PC-9 (cell line): Measurements from ENCODE around the gene MAS1L. TPM values are rescaled to one million over a fixed set of nuclear protein-coding genes. Genes with fewer than 3 reads are reported as not detected.

Source experiments
- BruUV-seq: library from RNA; stranded (reverse); fragments of 400-500 nt; replicated peaks from 2 replicates; lab custom pipeline; 2021; lab: Mats Ljungman, UMichigan
- CTCF ChIA-PET: fragments of 300-600 bp; sonication (Branson Sonifier 250); formaldehyde crosslinking; loops from one replicate; lab custom pipeline; 2022; ENCODE audit warnings: antibody characterized with exemption; lab: Charles Lee
- POLR2A ChIA-PET: fragments of 300-600 bp; sonication (Branson Sonifier 250); formaldehyde crosslinking; loops from one replicate; lab custom pipeline; 2022; ENCODE audit warnings: antibody characterized with exemption; ENCODE audit not compliant: unreplicated experiment; lab: Charles Lee
- DNase-seq, 2 experiments: peaks; one replicate each; pipeline versions ENCODE4 v3.0.0 to v3.0.0-alpha.2; 2015 to 2022; ENCODE audit warnings: mixed read lengths in 1 of 2
- H2AFZ ChIP-seq: fragments of 200-600 bp; sonication (generic); 2 replicates; pipeline ENCODE4 v1.8.1; 2017; ENCODE audit warnings: antibody characterized with exemption
- H3F3A ChIP-seq: fragments of 200-600 bp; sonication (generic); 2 replicates; pipeline ENCODE4 v1.8.1; 2017; ENCODE audit warnings: antibody characterized with exemption, mild to moderate bottlenecking, low read depth; ENCODE audit not compliant: insufficient read depth
- H3K27ac ChIP-seq: fragments of 200-600 bp; sonication (generic); 2 replicates; pipeline ENCODE4 v1.6.1; 2016; ENCODE audit warnings: mixed run types
- H3K27me3 ChIP-seq: fragments of 200-600 bp; sonication (generic); 2 replicates; pipeline ENCODE4 v1.6.1; 2016; ENCODE audit warnings: low read depth, mixed run types; ENCODE audit not compliant: insufficient read depth
- H3K36me3 ChIP-seq: fragments of 200-600 bp; sonication (generic); 2 replicates; pipeline ENCODE4 v1.6.1; 2016; ENCODE audit warnings: low read depth, mixed run types
- H3K4me1 ChIP-seq: fragments of 200-600 bp; sonication (generic); replicated peaks from 2 replicates; pipeline ENCODE4 v1.6.1; 2016; ENCODE audit warnings: mixed run types; ENCODE audit not compliant: insufficient read depth
- H3K4me2 ChIP-seq: fragments of 200-600 bp; sonication (generic); 2 replicates; pipeline ENCODE4 v1.6.1; 2017; ENCODE audit warnings: mixed run types
- H3K4me3 ChIP-seq: fragments of 200-600 bp; sonication (generic); 2 replicates; pipeline ENCODE4 v1.6.1; 2016; ENCODE audit warnings: mixed run types
- H3K79me2 ChIP-seq: fragments of 200-600 bp; sonication (generic); 2 replicates; pipeline ENCODE4 v1.6.1; 2017; ENCODE audit warnings: low read depth, mixed run types
- H3K9me2 ChIP-seq: fragments of 200-600 bp; sonication (generic); 2 replicates; pipeline ENCODE4 v1.8.1; 2017; ENCODE audit warnings: mild to moderate bottlenecking; ENCODE audit not compliant: insufficient read depth
- H3K9me3 ChIP-seq: fragments of 200-600 bp; sonication (generic); 2 replicates; pipeline ENCODE4 v1.8.1; 2016; ENCODE audit warnings: low read depth; ENCODE audit not compliant: insufficient read depth
- H4K20me1 ChIP-seq: fragments of 200-600 bp; sonication (generic); 2 replicates; pipeline ENCODE4 v1.8.1; 2017; ENCODE audit not compliant: insufficient read depth
- EZH2 ChIP-seq: fragments of 200-600 bp; sonication (generic); IDR thresholded peaks from 2 replicates; pipeline ENCODE4 v1.8.0; 2017; ENCODE audit warnings: antibody characterized with exemption, low read depth
- intact Hi-C: fragments of 100-400 bp; cut with micrococcal nuclease; formaldehyde crosslinking; loops from one replicate; pipeline ENCODE4 v1.10.0; 2022; ENCODE audit not compliant: unreplicated experiment
- total RNA-seq: library from RNA; stranded (reverse); gene quantifications from 2 replicates; pipeline ENCODE4 v1.2.3, GENCODE V29; 2021
- TF ChIP-seq, protein P1 (sequence below): fragments of 200-600 bp; sonication (generic); conservative IDR thresholded peaks from 2 replicates; pipeline ENCODE4 v1.6.1; 2017; ENCODE audit warnings: mixed run types, antibody characterized with exemption, mild to moderate bottlenecking, moderate library complexity

MAS1L gene
- total RNA-seq, 1 experiment from 2014 or later: not detected

DNA sequence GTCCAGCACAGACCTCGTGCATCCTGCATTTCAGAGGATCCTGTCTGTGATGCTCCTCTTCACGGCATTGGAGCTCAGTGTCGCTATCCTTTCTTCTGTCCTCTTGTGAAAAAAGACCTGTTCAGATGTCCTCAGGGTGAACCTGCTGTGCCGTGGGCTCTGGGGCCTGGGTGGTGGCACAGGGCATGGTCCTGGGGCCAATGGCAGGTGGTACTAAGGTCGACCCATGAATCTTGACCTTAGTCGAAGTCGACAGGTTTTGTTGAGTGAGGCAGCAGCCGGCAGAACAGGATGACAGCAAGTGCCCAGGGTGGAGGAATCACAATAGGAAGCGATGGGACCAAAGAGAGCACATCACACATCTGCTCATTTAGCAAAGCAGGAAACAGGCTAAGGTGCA is 22.0 kb upstream of the MAS1L start:
- POLR2A ChIA-PET: no interaction called here
- Histone ChIP-seq H3K27me3 (0 out of 2 replicates have a peak, but pooled peaks cover 6% of the 10 kb centered on the region), H4K20me1 (no peaks in the 10 kb centered on the region), H3K4me2 (no peak overlapping the region), H3K79me2 (no peaks in the 10 kb centered on the region), H3K36me3 (no peaks in the 10 kb centered on the region), H2AFZ (no peak overlapping the region), H3K4me1 (no peaks in the 10 kb centered on the region), H3K9me2 (no peaks in the 10 kb centered on the region), H3F3A (no peaks in the 10 kb centered on the region), H3K9me3 (no peaks in the 10 kb centered on the region), H3K4me3 (no peak overlapping the region), H3K27ac (no peak overlapping the region)
- no peak for TF ChIP-seq EZH2
- TF ChIP-seq, protein P1, sequence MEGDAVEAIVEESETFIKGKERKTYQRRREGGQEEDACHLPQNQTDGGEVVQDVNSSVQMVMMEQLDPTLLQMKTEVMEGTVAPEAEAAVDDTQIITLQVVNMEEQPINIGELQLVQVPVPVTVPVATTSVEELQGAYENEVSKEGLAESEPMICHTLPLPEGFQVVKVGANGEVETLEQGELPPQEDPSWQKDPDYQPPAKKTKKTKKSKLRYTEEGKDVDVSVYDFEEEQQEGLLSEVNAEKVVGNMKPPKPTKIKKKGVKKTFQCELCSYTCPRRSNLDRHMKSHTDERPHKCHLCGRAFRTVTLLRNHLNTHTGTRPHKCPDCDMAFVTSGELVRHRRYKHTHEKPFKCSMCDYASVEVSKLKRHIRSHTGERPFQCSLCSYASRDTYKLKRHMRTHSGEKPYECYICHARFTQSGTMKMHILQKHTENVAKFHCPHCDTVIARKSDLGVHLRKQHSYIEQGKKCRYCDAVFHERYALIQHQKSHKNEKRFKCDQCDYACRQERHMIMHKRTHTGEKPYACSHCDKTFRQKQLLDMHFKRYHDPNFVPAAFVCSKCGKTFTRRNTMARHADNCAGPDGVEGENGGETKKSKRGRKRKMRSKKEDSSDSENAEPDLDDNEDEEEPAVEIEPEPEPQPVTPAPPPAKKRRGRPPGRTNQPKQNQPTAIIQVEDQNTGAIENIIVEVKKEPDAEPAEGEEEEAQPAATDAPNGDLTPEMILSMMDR: no peak
- no peak for DNase-seq
- CTCF ChIA-PET: no interaction called here
- intact Hi-C loops: no loop called here
- BruUV-seq: no TSS peak

DNA sequence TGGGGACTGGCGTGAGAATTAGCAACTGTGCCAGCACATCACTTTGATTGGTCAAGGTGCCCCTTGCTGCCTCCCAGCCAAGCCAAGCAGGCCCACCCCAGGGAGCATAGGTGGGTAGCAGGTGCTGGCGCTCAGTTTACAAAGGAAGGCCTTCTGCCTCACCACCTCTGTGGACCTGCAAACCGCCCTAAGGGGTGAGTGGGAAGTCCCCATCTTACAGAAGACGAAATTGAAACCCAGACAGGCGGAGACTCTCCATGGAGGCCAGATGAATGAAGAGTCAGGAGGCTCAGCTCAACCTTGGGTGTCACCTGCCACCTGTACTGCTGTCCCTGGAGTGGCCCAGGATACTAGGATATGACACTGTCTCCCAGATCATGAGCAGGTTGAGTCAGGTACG is 21.5 kb upstream of the MAS1L start:
- no peaks in the 10 kb centered on the region for H3K9me2 ChIP-seq
- TF ChIP-seq, protein P1: no peak
- TF ChIP-seq EZH2: no peak
- H3K27me3 ChIP-seq: 0 out of 2 replicates have a peak, but pooled peaks cover 6% of the 10 kb centered on the region
- ChIA-PET POLR2A (no interaction called here), CTCF (no interaction called here)
- intact Hi-C loops: no loop called here
- no peak overlapping the region for H3K4me2 ChIP-seq
- no peak overlapping the region for H3K4me3 ChIP-seq
- BruUV-seq: no TSS peak
- H3K9me3 ChIP-seq: no peaks in the 10 kb centered on the region
- H2AFZ ChIP-seq: no peak overlapping the region
- H3K27ac ChIP-seq: no peak overlapping the region
- no peaks in the 10 kb centered on the region for H3K36me3 ChIP-seq
- H3F3A ChIP-seq: no peaks in the 10 kb centered on the region
- no peak for DNase-seq
- H3K4me1 ChIP-seq: no peaks in the 10 kb centered on the region
- H4K20me1 ChIP-seq: no peaks in the 10 kb centered on the region
- no peaks in the 10 kb centered on the region for H3K79me2 ChIP-seq

DNA sequence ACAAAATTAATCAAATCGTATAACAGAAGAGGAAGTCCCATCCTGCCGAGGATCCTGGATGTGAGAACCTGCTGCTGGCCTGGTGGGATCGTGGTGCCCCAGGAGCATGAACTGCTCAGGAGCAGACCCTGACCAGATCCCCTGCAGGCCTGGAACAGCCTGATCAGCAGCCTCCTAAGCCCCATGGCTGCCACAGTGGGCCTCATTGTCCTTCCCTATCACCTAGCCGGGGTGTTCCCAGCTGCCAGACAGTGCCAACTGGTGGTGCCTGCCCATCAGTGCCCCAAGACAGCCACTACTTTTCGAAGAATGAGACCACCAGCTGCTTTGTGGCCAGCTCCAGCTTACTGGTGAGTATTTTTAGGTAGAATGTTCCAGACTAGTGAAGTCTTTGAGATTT is 19.6 kb upstream of the MAS1L start:
- no peaks in the 10 kb centered on the region for H3K4me1 ChIP-seq
- no peaks in the 10 kb centered on the region for H3K36me3 ChIP-seq
- no peaks in the 10 kb centered on the region for H3F3A ChIP-seq
- no peaks in the 10 kb centered on the region for H3K9me3 ChIP-seq
- H3K4me2 ChIP-seq: no peak overlapping the region
- H3K9me2 ChIP-seq: no peaks in the 10 kb centered on the region
- no peaks in the 10 kb centered on the region for H3K79me2 ChIP-seq
- no TSS peak for BruUV-seq
- POLR2A ChIA-PET: no interaction called here
- H3K27me3 ChIP-seq: 0 out of 2 replicates have a peak, but pooled peaks cover 6% of the 10 kb centered on the region
- no peaks in the 10 kb centered on the region for H4K20me1 ChIP-seq
- CTCF ChIA-PET: no interaction called here
- H3K27ac ChIP-seq: no peak overlapping the region
- intact Hi-C loops: no loop called here
- no peak overlapping the region for H2AFZ ChIP-seq
- no peak overlapping the region for H3K4me3 ChIP-seq
- no peak for DNase-seq
- no peak for TF ChIP-seq EZH2
- TF ChIP-seq, protein P1: no peak
